GM19372 (cell line): ENCODE results near the gene CDC42BPB.
A peak's percentile ranks its signal among the peaks of the same experiment; 100 is the strongest.

Experiments used
- ATAC-seq: cut with Tn5 transposase; IDR thresholded peaks from one replicate; pipeline ENCODE4 v1.9.1; 2021; ENCODE audit warnings: mild to moderate bottlenecking, low read depth, moderate library complexity; ENCODE audit not compliant: unreplicated experiment

CDC42BPB gene, protein sequence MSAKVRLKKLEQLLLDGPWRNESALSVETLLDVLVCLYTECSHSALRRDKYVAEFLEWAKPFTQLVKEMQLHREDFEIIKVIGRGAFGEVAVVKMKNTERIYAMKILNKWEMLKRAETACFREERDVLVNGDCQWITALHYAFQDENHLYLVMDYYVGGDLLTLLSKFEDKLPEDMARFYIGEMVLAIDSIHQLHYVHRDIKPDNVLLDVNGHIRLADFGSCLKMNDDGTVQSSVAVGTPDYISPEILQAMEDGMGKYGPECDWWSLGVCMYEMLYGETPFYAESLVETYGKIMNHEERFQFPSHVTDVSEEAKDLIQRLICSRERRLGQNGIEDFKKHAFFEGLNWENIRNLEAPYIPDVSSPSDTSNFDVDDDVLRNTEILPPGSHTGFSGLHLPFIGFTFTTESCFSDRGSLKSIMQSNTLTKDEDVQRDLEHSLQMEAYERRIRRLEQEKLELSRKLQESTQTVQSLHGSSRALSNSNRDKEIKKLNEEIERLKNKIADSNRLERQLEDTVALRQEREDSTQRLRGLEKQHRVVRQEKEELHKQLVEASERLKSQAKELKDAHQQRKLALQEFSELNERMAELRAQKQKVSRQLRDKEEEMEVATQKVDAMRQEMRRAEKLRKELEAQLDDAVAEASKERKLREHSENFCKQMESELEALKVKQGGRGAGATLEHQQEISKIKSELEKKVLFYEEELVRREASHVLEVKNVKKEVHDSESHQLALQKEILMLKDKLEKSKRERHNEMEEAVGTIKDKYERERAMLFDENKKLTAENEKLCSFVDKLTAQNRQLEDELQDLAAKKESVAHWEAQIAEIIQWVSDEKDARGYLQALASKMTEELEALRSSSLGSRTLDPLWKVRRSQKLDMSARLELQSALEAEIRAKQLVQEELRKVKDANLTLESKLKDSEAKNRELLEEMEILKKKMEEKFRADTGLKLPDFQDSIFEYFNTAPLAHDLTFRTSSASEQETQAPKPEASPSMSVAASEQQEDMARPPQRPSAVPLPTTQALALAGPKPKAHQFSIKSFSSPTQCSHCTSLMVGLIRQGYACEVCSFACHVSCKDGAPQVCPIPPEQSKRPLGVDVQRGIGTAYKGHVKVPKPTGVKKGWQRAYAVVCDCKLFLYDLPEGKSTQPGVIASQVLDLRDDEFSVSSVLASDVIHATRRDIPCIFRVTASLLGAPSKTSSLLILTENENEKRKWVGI (N-terminal part only)

GRCh38 chr14:103057372-103058163 lies at the start of gene CDC42BPB:
Gene CDC42BPB (minus strand): TSS chr14:103057549. CDS start chr14:103057173, 376 bp downstream.
- peak; percentile 75 for ATAC-seq

DNA sequence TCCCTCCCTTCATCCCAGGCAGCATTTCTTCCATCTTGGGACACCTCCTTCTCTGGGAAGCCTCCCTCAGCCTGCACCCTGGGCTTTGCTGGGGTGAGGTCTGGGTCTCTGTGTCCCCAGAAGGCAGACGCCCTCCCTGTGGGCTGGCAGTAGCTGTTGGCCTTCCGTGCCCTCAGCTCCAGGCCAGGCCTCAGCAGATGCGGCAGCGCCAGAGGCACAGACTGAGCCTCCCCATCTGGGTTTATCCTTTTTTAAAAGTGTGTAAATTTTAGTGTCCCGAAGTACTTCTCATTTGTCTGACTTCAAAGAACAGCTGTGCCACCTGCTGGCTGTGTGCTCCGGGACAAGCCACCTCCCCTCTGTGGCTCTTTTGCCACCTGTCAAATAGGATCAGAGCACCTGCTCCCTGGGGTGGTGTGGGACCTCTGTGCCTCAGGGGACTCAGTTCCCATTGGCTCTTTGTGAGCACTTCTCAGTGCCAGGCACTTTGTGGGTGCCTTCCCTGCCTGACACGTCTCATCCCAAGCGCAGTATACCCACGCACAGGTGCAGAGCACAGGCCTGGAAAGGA lies 48.3 kb upstream of the CDC42BPB start:
- ATAC-seq, result no peak

GRCh38 chr14:103104654-103105452 lies 47.5 kb upstream of the CDC42BPB start:
- no peak for ATAC-seq

GRCh38 chr14:103104389-103104653 lies 47.0 kb upstream of the CDC42BPB start:
- ATAC-seq, result no peak

- ATAC-seq, result no peak
Measured at GRCh38 chr14:103103461-103104388, 46.4 kb upstream of the CDC42BPB start.

GRCh38 chr14:103102689-103103260 lies 45.4 kb upstream of the CDC42BPB start:
- no peak for ATAC-seq

- ATAC-seq, result no peak
Measured at GRCh38 chr14:103101963-103102688, 44.8 kb upstream of the CDC42BPB start.

GRCh38 chr14:103101257-103101962 lies 44.1 kb upstream of the CDC42BPB start:
- no peak for ATAC-seq

- no peak for ATAC-seq
Measured at GRCh38 chr14:103100281-103101121, 43.2 kb upstream of the CDC42BPB start.

DNA sequence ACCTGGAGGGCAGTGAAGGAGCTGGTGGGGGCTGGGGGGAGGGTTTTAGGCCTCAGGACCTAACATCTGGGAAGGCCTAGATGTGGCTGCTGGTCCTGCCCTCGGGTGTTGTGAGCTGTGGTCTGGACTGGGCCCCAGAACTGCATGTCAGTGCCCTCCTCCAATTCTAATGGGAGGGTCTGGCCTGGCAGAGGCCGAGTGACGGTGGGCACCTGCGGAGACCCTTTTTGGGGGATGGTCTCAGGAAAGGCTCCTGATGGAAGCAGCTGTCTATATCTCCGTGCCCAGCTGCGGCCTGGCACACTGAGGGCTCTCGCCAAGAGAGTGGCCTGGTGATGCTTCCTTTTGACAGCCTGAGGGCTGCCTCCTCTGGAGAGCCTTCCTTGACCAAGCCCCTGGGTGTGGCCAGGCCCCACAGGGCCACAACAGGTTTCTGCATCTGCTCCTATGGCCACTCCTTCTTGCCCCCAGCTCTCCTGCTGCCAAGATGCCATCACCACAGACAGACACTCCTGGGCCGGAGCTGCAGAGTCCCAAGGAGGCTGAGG lies 42.5 kb upstream of the CDC42BPB start:
- no peak for ATAC-seq

- no peak for ATAC-seq
Measured at GRCh38 chr14:103099081-103099732, 41.9 kb upstream of the CDC42BPB start.

DNA sequence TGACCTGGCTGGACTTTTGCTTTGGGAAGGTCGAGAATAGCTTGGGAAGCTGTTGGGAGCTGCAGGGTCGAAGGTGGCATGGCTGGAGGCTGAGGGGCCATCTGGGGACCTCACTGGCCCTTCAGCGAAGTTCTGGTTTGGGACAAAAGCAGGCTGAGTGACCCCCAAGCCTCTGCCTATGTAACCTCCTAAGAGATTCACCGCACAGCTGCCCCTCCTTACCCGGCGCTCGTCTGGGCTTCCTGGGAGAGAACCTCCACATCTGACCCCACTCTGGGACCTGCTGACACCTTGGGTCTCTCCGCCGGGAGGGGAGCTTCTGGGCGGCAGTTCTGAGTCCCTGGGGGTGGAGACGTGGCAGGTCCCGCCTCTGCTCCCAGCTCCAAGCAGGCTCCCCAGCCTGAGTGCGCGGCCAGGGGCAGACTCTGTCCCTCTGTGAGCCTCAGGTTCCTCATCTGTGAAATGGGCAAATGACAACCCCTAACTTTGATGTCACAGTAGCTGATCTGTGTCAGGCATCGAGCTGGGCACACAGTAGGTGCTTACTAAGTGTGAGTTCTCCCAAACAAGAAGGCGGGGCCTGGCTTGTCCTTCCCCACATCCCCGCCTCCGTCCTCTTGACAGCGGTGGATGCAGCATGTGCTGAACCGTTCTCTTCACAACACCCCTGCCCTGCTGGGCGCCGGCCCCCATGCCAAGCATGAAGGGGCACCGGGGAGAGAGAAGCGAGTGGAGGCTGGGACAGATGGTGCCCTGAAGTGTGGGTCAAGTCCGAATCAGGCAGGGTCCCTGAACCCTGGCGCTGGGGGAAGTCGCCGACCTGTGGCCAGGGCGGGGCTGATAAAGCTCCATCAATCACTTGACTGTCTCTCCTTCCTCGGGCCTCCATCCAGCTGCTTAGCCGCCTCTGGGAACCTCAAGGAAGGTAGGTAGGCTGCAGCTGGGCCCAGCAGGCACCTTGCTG lies 40.9 kb upstream of the CDC42BPB start:
- ATAC-seq, result no peak

DNA sequence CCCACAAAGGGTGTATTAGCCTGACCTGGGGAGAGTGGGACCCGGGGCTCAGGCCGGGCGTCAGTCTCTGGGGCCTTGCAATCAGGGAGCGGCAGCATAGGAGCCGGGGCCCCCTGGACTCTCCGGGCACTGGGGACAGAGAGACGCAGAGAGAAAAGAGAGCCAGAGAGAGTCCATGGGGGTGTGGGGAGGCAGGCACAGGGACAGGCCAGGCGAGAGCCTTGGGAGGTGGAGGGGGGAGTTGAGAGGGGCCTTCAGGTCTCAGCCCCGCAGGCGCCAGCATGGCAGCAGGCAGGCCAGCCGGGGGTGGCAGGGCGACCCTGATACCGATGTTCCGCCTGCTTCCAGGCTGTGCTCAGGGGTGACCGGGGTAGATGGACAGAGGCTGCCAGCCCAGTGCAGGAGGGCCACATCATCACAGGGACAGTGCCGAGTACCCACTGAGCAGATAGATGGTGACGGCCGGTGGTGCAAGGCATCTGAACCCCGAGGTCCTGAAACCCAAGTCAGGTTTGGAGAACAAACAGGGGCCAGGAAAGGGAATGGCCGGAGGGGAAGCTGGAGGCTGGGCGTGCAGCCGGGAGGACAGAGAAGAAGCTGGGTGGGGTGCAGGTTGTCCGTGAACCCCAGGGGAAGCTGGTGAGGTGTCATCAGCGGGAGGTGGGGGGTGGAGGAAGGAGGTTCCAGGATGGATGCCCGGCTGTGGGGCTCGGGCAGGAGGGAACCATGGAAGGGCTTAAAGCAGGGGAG lies 40.1 kb upstream of the CDC42BPB start:
- ATAC-seq, result no peak
